HG02884 (cell line): ENCODE data around the gene TMEM171.

Experiments used
- ATAC-seq: cut with Tn5 transposase; IDR thresholded peaks from one replicate; pipeline ENCODE4 v1.9.1; 2021; ENCODE audit warnings: mild to moderate bottlenecking, moderate library complexity; ENCODE audit not compliant: unreplicated experiment

TMEM171 gene

GRCh38 chr5:73120222-73121118 is at the start of gene TMEM171:
TSS of gene TMEM171 (plus strand) at chr5:73120575. CDS start at chr5:73123374, 2,799 bp downstream.
- no peak for ATAC-seq

DNA sequence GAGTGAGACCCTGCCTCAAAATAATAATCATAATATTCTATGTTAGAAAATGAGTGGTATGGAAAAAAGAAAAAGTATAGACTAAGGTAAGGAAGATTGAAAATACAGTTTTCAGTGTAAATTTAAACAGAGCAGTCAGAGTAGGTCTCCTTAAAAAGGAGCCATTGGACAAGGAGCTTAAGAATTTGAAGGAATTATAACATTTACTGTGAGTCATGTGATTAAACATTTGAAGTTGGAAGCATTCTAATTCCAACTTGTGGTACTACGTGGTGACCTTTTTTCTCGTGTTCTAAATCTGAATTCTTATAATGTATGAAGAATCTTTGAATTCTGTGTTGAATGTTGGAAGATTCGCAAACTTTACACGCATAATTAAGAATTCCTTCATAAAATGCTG is 39.3 kb upstream of the TMEM171 start:
- no peak for ATAC-seq

GRCh38 chr5:73088026-73088425 is 32.3 kb upstream of the TMEM171 start:
- no peak for ATAC-seq

DNA sequence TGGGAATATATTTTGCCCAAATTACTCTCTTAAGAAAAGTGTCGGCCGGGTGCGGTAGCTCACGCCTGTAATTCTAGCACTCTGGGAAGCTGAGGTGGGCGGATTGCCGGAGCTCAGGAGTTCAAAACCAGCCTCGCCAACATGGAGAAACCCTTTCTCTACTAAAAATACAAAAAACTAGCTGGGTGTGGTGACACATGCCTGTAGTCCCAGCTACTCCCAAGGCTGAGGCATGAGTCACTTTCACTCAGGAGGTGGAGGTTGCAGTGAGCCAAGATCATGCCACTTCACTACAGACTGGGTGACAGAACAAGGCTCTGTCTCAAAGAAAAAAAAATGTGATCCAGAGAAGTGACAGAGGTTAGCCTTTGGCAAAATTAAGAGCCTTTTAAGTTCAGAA is 26.4 kb upstream of the TMEM171 start:
- no peak for ATAC-seq

DNA sequence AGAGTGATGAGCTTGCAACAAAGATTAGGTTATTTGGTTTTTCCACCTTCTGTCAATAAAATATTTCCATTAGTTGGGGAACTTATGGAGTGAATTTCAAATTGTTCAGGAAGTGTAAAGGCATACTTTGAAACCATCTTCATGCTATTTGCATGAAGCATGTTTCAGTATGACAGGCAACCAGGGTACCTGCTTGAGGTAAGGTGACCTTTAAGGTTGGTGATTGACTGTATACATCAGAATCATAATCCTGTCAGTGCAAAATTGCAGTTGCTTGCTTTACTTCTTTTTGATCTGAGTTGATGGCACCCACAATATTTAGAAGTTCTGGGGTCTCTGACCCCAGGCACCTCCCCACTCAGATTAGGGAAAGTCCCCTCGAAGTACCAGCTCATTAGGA is 26.0 kb upstream of the TMEM171 start:
- ATAC-seq = no peak

GRCh38 chr5:73095564-73096238 is 24.7 kb upstream of the TMEM171 start:
- no peak for ATAC-seq

DNA sequence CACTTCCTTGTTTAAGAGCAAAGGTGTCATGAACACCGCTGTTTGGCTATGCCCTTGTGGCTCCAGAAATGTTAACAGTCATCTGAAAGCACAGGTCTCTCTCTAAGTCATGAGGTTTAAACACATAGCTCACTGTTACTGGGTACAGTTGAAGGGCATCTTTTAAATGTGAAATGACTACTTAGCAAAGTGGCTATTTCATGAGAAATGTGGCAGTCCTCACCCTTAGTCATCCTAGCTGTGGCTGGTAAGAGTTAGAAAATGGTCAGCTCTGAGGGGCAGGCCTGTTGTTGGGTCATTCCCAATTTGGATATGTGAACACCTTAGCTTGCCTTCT is 24.2 kb upstream of the TMEM171 start:
- ATAC-seq = no peak

- no peak for ATAC-seq
Observed at GRCh38 chr5:73097740-73098139, 22.6 kb upstream of the TMEM171 start.

DNA sequence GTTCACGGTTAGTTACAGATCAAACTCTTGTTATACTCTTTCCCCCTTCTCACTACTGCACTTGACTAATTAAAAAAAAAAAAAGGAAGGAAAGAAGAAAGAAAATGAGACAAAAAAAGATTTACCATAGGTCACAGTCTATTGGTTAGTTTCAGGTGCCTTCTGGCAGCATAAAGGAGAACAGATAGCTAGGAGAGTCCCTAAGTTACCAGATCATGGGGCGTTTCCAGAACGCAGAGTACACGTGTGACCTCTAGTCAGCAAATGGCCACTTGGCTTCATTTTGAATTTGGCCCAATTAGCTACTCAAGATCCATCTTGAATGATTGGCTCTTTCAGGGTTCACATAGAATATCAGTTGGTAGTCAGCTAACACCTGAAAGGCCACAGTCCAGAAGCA is 20.3 kb upstream of the TMEM171 start:
- no peak for ATAC-seq

- ATAC-seq = no peak
Observed at GRCh38 chr5:73103870-73104299, 16.5 kb upstream of the TMEM171 start.

DNA sequence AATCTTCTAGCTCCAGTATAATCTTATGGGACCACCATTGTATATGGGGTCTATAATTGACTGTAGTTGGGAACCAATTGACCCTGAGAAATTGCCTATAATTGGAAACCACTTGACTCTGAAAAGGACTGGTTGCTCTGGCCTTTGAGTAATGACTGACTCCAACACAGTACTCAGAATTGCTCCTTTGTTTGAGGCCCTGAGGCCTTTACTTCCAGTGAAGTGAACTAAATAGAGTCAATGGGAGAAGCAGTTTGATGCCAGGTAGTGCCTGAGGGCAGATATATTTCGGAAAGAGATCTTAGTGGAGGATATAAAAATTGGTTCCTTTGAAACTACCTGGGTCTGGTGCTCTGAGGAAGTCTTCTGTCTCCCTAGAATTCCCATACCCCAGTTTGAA is 16.0 kb upstream of the TMEM171 start:
- no peak for ATAC-seq

DNA sequence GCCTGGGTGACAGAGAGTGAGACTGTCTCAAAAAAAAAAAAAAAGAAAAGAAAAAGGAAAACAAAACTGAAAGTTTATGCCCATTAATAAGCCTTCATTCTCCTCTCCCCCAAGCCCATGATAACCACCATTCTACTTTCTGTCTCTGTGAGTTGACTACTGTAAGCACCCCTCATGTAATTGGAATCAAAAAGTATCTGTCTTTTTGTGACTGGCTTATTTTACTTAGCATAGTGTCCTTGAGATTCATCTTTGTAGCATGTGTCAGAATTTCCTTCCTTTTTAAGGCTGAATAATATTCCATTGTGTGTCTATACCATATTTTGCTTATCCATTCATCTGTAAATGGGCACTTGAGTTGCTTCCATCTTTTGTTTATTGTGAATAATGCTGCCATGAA is 14.0 kb upstream of the TMEM171 start:
- ATAC-seq = no peak

- ATAC-seq = no peak
Observed at GRCh38 chr5:73110190-73110589, 10.2 kb upstream of the TMEM171 start.

DNA sequence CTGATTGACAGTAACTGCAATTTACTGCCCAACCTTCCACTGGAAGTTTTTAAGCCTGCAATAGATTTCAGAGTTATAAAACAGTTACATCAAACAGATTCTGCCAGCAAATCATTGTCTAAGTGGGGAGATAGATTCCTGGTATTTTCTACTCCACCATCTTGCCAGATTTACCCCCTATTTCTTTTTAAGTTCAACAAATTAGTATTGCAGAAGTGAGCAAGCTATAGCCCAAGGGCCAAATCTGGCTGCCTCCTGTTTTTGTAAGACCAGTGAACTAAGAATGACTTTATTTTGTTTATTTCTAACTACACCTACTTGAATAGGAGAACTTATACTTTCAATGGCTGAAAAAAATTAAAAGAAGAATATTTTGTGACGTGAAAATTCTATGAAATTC is 8.8 kb upstream of the TMEM171 start:
- no peak for ATAC-seq

GRCh38 chr5:73112359-73112758 is 8.0 kb upstream of the TMEM171 start:
- no peak for ATAC-seq

GRCh38 chr5:73114044-73114688 is 6.2 kb upstream of the TMEM171 start:
- ATAC-seq = no peak

DNA sequence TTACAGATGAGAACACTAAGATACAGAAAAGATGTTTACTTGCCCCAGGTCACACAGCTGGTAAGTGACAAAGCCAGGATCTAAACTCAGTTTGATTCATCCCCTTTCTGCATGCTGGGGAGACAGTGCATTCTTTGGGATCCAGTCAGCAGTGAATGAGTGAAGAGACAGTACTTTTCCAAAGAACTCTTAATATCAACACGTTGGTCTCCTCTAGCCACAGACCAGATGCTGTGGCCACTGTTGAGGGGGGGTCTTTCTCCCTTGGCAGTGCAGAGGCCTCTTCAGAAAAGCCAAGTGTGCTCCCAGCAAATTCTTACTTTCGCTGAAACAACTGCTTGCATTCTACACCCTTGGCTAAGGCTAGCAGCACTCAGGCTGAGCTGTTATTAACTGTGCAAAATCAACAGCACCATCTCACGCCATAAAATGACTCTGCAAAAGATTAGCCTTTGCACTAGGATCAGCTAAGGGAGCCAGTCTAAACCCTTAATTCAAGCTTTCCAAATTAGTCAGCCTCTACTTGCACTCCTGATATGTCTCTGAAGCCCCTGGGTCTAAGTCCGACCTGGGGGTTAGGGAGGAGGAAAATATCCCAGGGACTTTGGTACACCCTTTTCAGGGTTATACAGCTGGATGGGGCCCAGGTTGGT is 4.8 kb upstream of the TMEM171 start:
- ATAC-seq = no peak

- no peak for ATAC-seq
Observed at GRCh38 chr5:73116506-73116905, 3.9 kb upstream of the TMEM171 start.

GRCh38 chr5:73117088-73117740 is 3.2 kb upstream of the TMEM171 start:
- no peak for ATAC-seq

DNA sequence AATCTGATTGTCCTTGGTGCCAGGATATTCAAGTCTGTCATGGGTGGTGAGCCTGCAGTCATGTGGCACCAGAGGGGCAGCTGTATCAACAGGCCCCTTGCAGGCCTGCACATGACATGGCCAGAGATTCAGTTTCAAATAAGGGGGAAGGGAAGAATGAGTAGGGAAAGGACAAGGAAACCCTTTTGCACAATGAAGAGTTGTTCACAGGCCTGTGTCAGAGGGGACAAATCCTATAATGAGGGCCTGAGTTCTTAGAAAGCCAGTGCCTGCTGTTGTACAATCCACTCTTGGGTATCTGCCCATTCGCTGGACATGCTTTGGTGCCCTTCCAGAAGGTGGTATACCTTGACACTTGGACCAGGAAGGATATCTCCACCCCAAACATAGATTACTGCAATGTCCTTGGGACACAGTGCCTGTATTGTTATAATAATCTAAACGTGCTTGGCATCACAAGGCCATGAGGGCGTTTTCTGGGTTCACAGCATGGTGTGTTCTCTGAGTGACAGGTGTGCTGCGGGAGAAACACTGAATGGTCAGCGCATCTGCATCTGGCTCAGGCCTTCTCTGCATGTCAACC is 1.9 kb upstream of the TMEM171 start:
- ATAC-seq = no peak
